AG09309 (cell line): ENCODE results near the gene MGMT.

Experiments
- DNase-seq: peaks from one replicate; pipeline ENCODE4 v3.0.0-alpha.2; 2010; ENCODE audit warnings: low read depth
- H3K4me3 ChIP-seq: 2 replicates; pipeline ENCODE4 v1.5.1; 2011; ENCODE audit warnings: mild to moderate bottlenecking, low read depth, low read length, moderate library complexity; ENCODE audit not compliant: control insufficient read depth
- TF ChIP-seq, protein P1 (sequence below): IDR thresholded peaks from 2 replicates; pipeline ENCODE4 v1.5.1; 2011; ENCODE audit warnings: mild to moderate bottlenecking, low read depth, low read length, inconsistent platforms; ENCODE audit not compliant: insufficient read depth, control insufficient read depth; ENCODE audit errors: missing control alignments

MGMT gene

DNA sequence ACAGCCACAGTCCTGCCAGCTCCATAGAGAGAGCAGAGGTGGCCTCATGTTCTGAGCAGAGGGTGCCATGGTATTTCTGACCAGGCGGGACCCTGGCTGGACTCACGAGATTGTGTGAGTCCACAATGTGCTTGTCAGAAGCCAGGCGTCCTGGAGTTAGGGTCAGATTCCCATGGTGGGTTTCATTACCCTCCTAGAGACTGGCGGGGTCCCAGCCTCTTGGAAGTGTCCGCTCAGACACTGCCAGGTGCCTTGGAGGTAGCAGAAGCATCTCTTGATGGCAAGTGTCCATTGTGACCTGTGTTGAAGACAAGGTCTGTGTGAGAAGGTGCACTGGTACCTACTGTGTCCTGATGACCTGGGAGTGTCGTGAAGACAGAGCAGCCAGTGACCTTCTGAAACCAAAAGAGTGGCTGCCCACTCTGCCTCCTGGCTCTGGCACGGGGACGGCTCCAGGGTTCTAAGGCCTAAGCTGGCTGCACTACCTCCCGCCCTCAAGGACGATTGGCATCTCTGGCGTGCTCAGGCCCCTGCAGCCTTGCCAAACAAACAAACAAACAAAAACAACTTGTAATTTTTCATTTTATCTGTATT, 56.8 kb downstream of the MGMT start:
- TF ChIP-seq, protein P1, sequence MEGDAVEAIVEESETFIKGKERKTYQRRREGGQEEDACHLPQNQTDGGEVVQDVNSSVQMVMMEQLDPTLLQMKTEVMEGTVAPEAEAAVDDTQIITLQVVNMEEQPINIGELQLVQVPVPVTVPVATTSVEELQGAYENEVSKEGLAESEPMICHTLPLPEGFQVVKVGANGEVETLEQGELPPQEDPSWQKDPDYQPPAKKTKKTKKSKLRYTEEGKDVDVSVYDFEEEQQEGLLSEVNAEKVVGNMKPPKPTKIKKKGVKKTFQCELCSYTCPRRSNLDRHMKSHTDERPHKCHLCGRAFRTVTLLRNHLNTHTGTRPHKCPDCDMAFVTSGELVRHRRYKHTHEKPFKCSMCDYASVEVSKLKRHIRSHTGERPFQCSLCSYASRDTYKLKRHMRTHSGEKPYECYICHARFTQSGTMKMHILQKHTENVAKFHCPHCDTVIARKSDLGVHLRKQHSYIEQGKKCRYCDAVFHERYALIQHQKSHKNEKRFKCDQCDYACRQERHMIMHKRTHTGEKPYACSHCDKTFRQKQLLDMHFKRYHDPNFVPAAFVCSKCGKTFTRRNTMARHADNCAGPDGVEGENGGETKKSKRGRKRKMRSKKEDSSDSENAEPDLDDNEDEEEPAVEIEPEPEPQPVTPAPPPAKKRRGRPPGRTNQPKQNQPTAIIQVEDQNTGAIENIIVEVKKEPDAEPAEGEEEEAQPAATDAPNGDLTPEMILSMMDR = no peak
- H3K4me3 ChIP-seq = no peak overlapping the region
- DNase-seq = no peak

DNA sequence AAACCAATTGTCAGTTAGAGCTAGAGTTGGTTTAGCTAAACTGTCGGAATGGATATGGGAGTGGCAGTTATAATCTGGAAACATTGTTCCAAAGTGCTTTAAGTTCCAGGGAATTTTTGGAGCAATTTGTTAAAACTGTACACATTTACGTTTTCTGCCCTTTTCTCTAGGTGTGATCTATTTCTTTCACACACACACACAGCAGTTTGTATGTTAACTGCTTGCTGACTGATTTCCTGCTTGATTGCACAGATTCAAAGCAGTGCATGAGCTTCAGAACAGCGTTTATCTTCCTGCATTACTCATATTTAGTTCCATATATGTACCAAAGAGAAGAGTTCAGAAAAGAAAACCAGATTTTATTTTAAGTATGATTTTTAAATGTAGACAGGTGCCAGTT, 57.9 kb downstream of the MGMT start:
- TF ChIP-seq, protein P1 = no peak
- H3K4me3 ChIP-seq = no peak overlapping the region
- DNase-seq = no peak

DNA sequence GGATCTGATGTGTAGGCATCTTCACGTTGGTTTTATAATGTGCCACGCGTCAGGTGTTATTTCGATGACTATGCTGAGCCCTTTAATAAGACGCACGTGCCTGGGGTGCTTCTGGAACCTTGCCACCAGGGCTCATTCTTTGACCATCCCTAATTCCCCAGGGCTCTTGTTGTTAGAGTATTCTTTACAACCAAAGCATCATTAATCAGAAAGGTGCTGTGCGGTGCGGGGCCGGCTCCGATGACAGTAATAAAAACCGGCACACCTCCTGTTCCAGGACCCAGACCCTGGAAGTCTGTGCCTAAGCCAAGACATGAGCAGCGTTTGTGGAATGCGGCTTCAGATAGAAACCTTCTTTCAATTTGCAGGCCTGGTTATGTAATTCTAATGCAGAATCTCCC, 58.4 kb downstream of the MGMT start:
- H3K4me3 ChIP-seq = no peak overlapping the region
- TF ChIP-seq, protein P1 = no peak
- peak; percentile 29 for DNase-seq

DNA sequence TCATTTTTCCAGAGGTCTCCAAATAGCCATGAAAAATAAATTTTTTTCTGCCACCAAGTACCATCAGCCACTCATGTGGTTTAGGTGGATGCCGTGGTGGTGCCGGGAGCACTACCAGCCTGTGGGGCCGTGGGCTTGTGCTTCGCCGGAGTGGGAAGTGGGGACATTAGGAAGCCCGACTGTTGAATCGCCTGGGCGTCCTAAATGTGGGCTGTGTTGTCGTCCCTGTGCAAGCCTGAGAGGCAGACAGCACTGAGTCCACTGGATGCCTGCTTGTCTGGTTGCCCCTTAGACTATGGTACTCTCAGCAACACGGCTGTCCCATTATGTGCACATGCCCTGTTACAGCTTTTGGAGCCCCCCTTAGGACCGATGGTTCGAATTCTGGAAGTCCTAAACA, 59.9 kb downstream of the MGMT start:
- TF ChIP-seq, protein P1 = no peak
- no peak overlapping the region for H3K4me3 ChIP-seq
- DNase-seq = no peak

DNA sequence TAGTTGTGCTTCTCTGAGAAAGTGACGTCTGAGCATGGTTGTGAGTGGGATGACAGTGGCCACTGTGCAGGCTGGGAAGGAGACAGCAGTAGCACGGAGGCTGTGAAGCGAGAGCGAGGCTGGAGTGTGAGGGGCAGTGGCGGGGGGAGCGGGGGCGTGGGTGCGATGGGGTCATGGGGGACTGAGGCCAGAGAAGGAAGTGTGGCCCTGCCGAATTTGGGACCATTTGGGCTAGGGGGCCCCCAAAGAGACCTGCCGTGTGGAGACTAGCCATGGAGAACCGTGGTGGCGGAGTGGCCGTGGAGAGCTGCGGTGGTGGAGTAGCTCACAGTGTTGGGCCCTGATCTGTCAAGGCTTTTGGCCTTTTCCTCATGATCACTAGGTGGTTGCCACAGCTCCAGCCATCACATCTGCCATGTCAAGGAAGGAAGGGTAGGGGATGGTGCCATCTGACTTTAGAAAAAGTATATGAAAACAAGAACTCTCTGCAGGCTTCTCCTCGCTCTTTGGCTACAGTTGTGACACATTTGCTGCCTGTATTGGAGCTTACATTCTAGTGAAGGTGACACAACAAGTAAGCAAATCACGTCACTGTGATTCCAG, 61.4 kb downstream of the MGMT start:
- TF ChIP-seq, protein P1 = no peak
- no peak for DNase-seq

DNA sequence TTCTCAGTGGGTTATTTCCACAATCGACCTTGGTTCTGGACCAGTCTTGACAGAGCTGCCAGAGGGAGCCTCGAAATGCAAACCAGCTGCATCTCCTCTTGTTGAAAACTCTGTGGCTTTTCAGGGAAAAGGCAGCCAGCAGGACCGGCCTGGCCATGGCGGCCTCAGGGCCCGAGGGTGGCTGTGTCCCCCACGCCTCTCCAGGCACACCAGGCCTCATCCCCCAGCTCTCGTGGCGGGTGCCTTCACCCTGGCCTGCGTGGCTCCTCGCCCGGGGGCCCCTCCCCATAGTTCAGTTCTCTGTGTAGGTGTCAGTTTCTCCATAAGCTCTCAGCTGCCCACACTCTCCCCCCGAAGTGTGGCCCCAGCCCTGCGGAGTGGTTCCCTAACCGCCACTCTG, 63.5 kb downstream of the MGMT start:
- no peak overlapping the region for H3K4me3 ChIP-seq
- no peak for DNase-seq
- TF ChIP-seq, protein P1 = no peak

More for the DNA sequence above, 61.4 kb downstream of the MGMT start:
- H3K4me3 ChIP-seq = no peak overlapping the region
